ENCODE results near the gene ZNF429.
A peak's percentile ranks its signal among the peaks of the same experiment; 100 is the strongest.
"Not testable (repeated sequence)": the region's sequence is repeated elsewhere in the genome, so short reads cannot be mapped to it uniquely, and the experiment has no call there.

The ZNF429 gene

GRCh38 chr19:21511058-21511457, 5.7 kb downstream of the ZNF429 start:
- DNase-seq (ENCODE audit: low read depth, low spot score); H3K4me3 ChIP-seq (ENCODE audit: low read length): not testable (repeated sequence)

DNA sequence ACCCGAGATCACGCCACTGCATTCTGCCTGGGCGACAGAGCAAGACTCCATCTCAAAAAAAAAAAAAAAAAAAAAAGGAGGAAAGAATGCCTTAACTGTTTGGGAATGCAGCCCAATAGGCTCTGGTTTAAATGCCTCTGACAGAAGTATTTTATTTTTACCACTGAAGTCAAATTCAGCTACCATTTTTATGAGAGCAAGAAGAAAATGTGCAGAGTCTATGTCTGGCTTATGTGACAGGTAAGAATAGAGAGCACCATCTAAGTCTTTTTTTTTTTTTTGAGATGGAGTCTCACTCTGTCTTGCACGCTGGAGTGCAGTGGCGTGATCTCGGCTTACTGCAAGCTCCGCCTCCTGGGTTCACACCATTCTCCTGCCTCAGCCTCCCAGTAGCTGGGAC, 7.2 kb downstream of the ZNF429 start:
- H3K4me3 ChIP-seq (ENCODE audit: low read length); DNase-seq (ENCODE audit: low read depth, low spot score): not testable (repeated sequence)

DNA sequence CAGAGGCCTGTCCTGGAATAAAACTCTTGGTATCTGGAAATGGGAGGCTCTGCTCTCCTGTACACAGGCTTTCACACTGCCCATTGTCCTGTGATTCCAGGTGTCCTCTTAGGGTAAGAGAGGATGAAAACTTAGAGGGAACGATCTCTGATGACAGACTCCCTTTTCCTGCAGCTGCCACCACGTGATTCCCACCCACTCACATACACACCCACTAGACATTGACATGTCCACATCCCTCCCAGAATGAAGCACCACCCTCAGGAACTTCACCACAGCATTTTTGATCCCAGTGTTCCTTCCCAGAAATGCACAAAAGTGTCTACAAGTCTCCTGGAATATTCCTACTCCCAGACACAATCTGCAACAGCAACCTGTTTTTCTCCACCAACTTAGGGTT, 8.2 kb downstream of the ZNF429 start:
- H3K4me3 ChIP-seq (ENCODE audit: low read length) = no peak overlapping the region
- no peak for DNase-seq (ENCODE audit: low read depth, low spot score)

GRCh38 chr19:21519488-21519887, 14.1 kb downstream of the ZNF429 start:
- no peak overlapping the region for H3K4me3 ChIP-seq (ENCODE audit: low read length)
- DNase-seq (ENCODE audit: low read depth, low spot score) = peak; percentile 10

- H3K4me3 ChIP-seq (ENCODE audit: low read length) = no peak overlapping the region
- DNase-seq (ENCODE audit: low read depth, low spot score) = no peak
Measured at GRCh38 chr19:21532904-21533303, 27.5 kb downstream of the ZNF429 start.

GRCh38 chr19:21536741-21537290, 31.4 kb downstream of the ZNF429 start:
- DNase-seq (ENCODE audit: low read depth, low spot score); H3K4me3 ChIP-seq (ENCODE audit: low read length): not testable (repeated sequence)

GRCh38 chr19:21559444-21559843, 54.0 kb downstream of the ZNF429 start:
- DNase-seq (ENCODE audit: low read depth, low spot score) = no peak
- H3K4me3 ChIP-seq (ENCODE audit: low read length) = no peak overlapping the region

- no peak for DNase-seq (ENCODE audit: low read depth, low spot score)
- no peak overlapping the region for H3K4me3 ChIP-seq (ENCODE audit: low read length)
Measured at GRCh38 chr19:21564406-21564805, 59.0 kb downstream of the ZNF429 start.

DNA sequence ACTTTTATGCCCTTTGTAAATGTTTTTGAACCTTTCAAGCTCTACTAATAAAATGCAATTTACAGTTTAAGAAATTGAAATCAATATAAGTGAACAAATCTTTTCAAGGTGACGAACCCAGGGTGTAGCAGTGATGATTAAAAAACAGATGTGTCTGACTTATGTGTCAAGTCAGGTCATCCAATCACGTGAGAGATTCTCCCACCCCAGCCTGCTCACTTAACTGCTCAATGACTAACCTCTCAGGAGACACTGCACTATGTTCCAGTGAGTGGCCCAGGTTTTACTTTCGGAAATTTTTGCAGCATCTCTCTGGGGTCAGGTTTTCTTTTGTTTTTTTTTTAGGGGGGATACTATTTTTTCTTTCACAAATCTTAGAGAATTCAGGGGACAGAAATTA, 60.7 kb downstream of the ZNF429 start:
- H3K4me3 ChIP-seq (ENCODE audit: low read length) = no peak overlapping the region
- no peak for DNase-seq (ENCODE audit: low read depth, low spot score)

GRCh38 chr19:21567806-21568205, 62.4 kb downstream of the ZNF429 start:
- not testable (repeated sequence) for H3K4me3 ChIP-seq (ENCODE audit: low read length); DNase-seq (ENCODE audit: low read depth, low spot score)

GRCh38 chr19:21568816-21569493, 63.6 kb downstream of the ZNF429 start:
- no peak for DNase-seq (ENCODE audit: low read depth, low spot score)
- no peak overlapping the region for H3K4me3 ChIP-seq (ENCODE audit: low read length)

DNA sequence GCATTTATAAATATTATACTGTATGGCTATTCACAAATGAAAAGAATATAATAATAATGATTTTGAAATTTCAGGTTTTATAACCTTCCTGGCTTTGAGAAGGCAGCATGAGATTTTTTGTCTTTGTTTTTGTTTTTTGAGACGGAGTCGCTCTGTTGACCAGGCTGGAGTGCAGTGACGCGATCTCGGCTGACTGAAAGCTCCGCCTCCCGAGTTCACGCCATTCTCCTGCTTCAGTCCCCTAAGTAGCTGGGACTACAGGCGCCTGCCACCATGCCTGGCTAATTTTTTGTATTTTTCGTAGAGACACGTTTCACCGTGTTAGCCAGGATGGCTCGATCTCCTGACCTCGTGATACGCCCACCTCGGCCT, 64.1 kb downstream of the ZNF429 start:
- DNase-seq (ENCODE audit: low read depth, low spot score) = no peak
- H3K4me3 ChIP-seq (ENCODE audit: low read length) = no peak overlapping the region

GRCh38 chr19:21571316-21571715, 65.9 kb downstream of the ZNF429 start:
- DNase-seq (ENCODE audit: low read depth, low spot score) = no peak
- no peak overlapping the region for H3K4me3 ChIP-seq (ENCODE audit: low read length)

DNA sequence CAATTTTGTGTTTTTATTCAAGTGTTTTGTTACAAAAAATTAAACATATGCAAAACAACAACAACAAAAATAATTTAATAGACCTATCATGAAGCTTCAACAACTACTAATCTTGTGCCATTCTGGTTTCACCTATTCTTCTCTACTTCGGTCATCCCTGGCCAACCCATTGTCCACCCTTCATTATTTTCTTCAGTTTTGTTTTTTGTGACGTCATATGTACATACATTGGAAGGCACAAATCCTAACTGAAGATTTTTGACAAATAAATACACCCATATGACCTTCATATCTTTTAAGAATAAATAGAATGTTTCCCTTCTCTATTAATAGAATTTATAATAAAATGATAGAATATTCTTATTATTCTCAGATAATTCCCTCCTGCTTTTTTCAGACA, 69.2 kb downstream of the ZNF429 start:
- DNase-seq (ENCODE audit: low read depth, low spot score) = no peak

GRCh38 chr19:21576481-21576880, 71.1 kb downstream of the ZNF429 start:
- DNase-seq (ENCODE audit: low read depth, low spot score) = no peak
- no peak overlapping the region for H3K4me3 ChIP-seq (ENCODE audit: low read length)

More for the DNA sequence above, 69.2 kb downstream of the ZNF429 start:
- H3K4me3 ChIP-seq (ENCODE audit: low read length) = no peak overlapping the region

DNA sequence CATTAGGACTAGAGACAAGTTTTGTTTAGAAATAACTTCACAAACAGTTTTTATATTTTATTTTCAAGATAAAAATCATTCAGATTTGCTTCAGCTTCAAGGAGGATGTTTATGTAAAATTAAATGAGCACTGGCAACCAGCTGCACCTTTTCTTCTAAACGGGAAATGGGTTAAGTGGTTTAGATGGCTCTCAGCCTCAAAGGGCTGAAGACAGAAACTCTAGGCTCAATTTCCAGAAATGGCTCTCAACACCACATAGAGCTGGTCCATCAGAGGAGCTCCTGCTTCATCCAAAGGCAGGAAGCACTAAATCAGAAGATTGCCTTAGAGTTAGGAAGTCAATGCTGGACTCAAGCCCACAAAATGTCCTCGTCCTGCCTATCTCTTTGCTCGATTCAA, 74.7 kb downstream of the ZNF429 start:
- peak; percentile 88 for DNase-seq (ENCODE audit: low read depth, low spot score)
- H3K4me3 ChIP-seq (ENCODE audit: low read length) = no peak overlapping the region

DNA sequence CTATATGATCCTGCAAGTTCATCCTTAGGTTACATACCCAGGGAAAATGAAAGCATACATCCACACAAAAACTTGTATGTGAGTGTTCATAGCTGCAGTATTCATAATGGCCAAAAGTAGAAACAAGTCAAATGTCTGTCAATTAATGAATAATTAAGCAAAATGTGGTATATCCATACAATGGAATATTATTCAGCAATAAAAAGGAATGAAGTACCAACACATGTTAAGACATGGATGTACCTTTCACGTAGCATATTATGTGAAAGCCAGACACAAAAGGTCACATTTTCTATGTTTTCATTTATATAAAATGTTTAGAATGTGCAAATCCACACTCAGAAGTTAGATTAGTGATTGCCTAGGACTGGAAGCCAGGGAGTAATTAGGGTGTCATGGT, 75.4 kb downstream of the ZNF429 start:
- no peak for DNase-seq (ENCODE audit: low read depth, low spot score)

DNA sequence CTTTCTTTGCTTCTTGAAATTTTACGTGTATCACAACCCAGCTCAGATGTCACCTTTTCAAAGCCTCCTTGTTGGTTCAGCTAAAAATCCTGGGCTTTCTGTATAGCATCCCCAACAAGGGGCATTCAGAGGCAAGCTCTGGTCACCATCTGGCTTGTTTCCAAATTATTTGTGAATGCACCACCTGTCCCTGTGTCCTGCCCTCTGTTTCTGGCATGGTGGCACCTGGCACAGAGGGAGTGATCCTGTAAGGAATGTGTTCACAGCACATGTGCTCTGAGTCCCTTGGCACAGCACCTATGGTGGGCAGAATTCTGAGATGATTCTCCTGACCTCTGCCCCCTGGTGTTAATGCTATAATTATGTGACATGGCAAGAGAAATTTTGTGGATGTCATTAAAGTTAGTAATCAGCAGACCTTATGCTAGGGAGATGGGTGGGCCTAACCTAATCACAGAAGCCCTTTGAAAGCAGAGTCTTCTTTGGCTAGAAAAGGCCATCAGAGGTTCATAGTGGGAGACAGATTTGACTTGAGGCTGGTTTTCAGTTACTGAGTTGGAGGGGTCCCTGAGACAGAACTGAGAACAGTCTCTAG, 76.3 kb downstream of the ZNF429 start:
- no peak for DNase-seq (ENCODE audit: low read depth, low spot score)
- no peak overlapping the region for H3K4me3 ChIP-seq (ENCODE audit: low read length)

More for the DNA sequence above, 75.4 kb downstream of the ZNF429 start:
- H3K4me3 ChIP-seq (ENCODE audit: low read length) = no peak overlapping the region

GRCh38 chr19:21584537-21584936, 79.1 kb downstream of the ZNF429 start:
- DNase-seq (ENCODE audit: low read depth, low spot score) = no peak
- peak overlapping the region; percentile 64 for H3K4me3 ChIP-seq (ENCODE audit: low read length)

- peak overlapping the region; percentile 64 for H3K4me3 ChIP-seq (ENCODE audit: low read length)
- DNase-seq (ENCODE audit: low read depth, low spot score) = no peak
Measured at GRCh38 chr19:21585281-21585890, 80.0 kb downstream of the ZNF429 start.
